HepG2 (cell line): ENCODE measurements around the gene TUFM. TPM values are rescaled to one million over a fixed set of nuclear protein-coding genes. Genes with fewer than 3 reads are reported as not detected.

Source experiments
- ATAC-seq: fragments of 200-7000 bp; cut with Tn5 transposase; 3 replicates; pipeline ENCODE4 v1.9.1; 2020; ENCODE audit warnings: mild to moderate bottlenecking, moderate library complexity
- BruUV-seq: library from RNA; stranded (reverse); fragments of 400-500 nt; replicated peaks from 2 replicates; lab custom pipeline; 2021; lab: Mats Ljungman, UMichigan
- CTCF ChIA-PET: fragments of 300-600 bp; formaldehyde crosslinking; extraction: SDS; loops from one replicate; lab custom pipeline; 2021; ENCODE audit warnings: low total read pairs, inconsistent platforms, low intra/inter-chr PET ratio; lab: Yijun Ruan, JAX
- POLR2A ChIA-PET: fragments of 350-600 bp; sonication (Branson Sonifier 250); formaldehyde crosslinking; loops from one replicate; lab custom pipeline; 2020; ENCODE audit warnings: antibody characterized with exemption, inconsistent platforms; lab: Yijun Ruan, JAX
- DNase-seq: peaks from one replicate; pipeline ENCODE4 v3.0.0-alpha.2; 2015; ENCODE audit warnings: low spot score
- FAIRE-seq: peaks from 3 replicates; lab custom pipeline; 2011; peaks lifted over from hg19 to GRCh38; lab: Jason Lieb, UNC
- H2AFZ ChIP-seq: one replicate; pipeline ENCODE4 v1.6.1; 2011; ENCODE audit warnings: low read length, inconsistent platforms
- H3K27ac ChIP-seq: fragments of 300-600 bp; 3 replicates; pipeline ENCODE4 v1.8.0; 2011; ENCODE audit warnings: mixed run types, mild to moderate bottlenecking, mixed read lengths, low read length, inconsistent platforms; ENCODE audit not compliant: insufficient read depth; ENCODE audit errors: extremely low read length
- H3K27me3 ChIP-seq, 2 experiments: fragments of 200-600 bp in 1 of 2; 2 replicates in 1 of 2; 3 replicates in 1 of 2; pipeline versions ENCODE4 v1.6.0 to v1.8.0; 2011; ENCODE audit warnings: low read length in 2 of 2, mild to moderate bottlenecking in 2 of 2, moderate library complexity in 2 of 2, inconsistent platforms in 1 of 2; ENCODE audit not compliant: insufficient read depth in 2 of 2, control insufficient read depth in 1 of 2
- H3K36me3 ChIP-seq, 2 experiments: fragments of 200-600 bp in 1 of 2; replicated peaks in 1 of 2; 2 replicates in 1 of 2; 3 replicates in 1 of 2; pipeline versions ENCODE4 v1.5.1 to v1.8.0; 2011; ENCODE audit warnings: low read length in 2 of 2, inconsistent platforms in 1 of 2; ENCODE audit not compliant: insufficient read depth in 2 of 2, control insufficient read depth in 1 of 2
- H3K4me1 ChIP-seq: 2 replicates; pipeline ENCODE4 v1.5.1; 2012; ENCODE audit warnings: low read length, inconsistent platforms; ENCODE audit not compliant: insufficient read depth
- H3K4me2 ChIP-seq: 2 replicates; pipeline ENCODE4 v1.6.0; 2011; ENCODE audit warnings: low read depth, low read length, inconsistent platforms
- H3K4me3 ChIP-seq, 3 experiments: fragments of 200-600 bp in 1 of 3; sonication (generic), shearing (Covaris generic) in 1 of 3; replicated peaks in 1 of 3; 2 replicates each; pipeline ENCODE4 v1.5.1; 2011 to 2016; ENCODE audit warnings: low read length in 3 of 3, inconsistent platforms in 2 of 3, low read depth in 2 of 3, mild to moderate bottlenecking in 2 of 3, control low read depth in 1 of 3, mixed read lengths in 1 of 3; ENCODE audit not compliant: insufficient read depth in 1 of 3
- H3K79me2 ChIP-seq: one replicate; pipeline ENCODE4 v1.6.1; 2011; ENCODE audit warnings: low read length, inconsistent platforms; ENCODE audit not compliant: insufficient read depth
- H3K9ac ChIP-seq: 2 replicates; pipeline ENCODE4 v1.6.0; 2011; ENCODE audit warnings: mild to moderate bottlenecking, low read depth, low read length, inconsistent platforms; ENCODE audit not compliant: insufficient read depth
- H3K9me3 ChIP-seq: 2 replicates; pipeline ENCODE4 v1.5.1; 2012; ENCODE audit warnings: mild to moderate bottlenecking, low read length
- H4K20me1 ChIP-seq: 2 replicates; pipeline ENCODE4 v1.6.0; 2011; ENCODE audit warnings: inconsistent platforms, mild to moderate bottlenecking, low read length, moderate library complexity; ENCODE audit not compliant: insufficient read depth
- ATF7-NPFF ChIP-seq: sonication (generic); formaldehyde crosslinking; IDR thresholded peaks from 2 replicates; pipeline ENCODE4 v1.8.1; 2023; ENCODE audit warnings: mild to moderate bottlenecking, low read depth, missing genetic modification reagents, moderate library complexity
- ETS1 ChIP-seq: sonication (generic); formaldehyde crosslinking; IDR thresholded peaks from 2 replicates; pipeline ENCODE4 v1.4.0; 2020; ENCODE audit warnings: missing genetic modification reagents
- FOXC1 ChIP-seq: sonication (generic); formaldehyde crosslinking; IDR thresholded peaks from 2 replicates; pipeline ENCODE4 v1.8.0; 2022; ENCODE audit warnings: mild to moderate bottlenecking, missing genetic modification reagents, borderline replicate concordance
- HMGXB3 ChIP-seq: sonication (generic); formaldehyde crosslinking; IDR thresholded peaks from 2 replicates; pipeline ENCODE4 v1.4.0; 2020; ENCODE audit warnings: missing genetic modification reagents, borderline replicate concordance
- NFATC3 ChIP-seq: sonication (generic); formaldehyde crosslinking; IDR thresholded peaks from 2 replicates; pipeline ENCODE4 v1.5.1; 2020; ENCODE audit warnings: mild to moderate bottlenecking, missing genetic modification reagents
- PCBP2 ChIP-seq: fragments of 200-400 bp; formaldehyde crosslinking; optimal IDR thresholded peaks from 2 replicates; pipeline ENCODE3; 2018; ENCODE audit warnings: low read length, low read depth; ENCODE audit not compliant: poor library complexity, severe bottlenecking
- RBM39 ChIP-seq: fragments of 200-400 bp; formaldehyde crosslinking; IDR thresholded peaks from one replicate; pipeline ENCODE4 v1.6.1; 2018; ENCODE audit warnings: antibody characterized with exemption, mild to moderate bottlenecking, low read depth, low read length; ENCODE audit not compliant: poor library complexity, severe bottlenecking
- SP5 ChIP-seq: IDR thresholded peaks from 2 replicates; pipeline ENCODE4 v1.6.1; 2016; ENCODE audit warnings: low read depth, borderline replicate concordance
- ZNF367 ChIP-seq: sonication (generic); formaldehyde crosslinking; IDR thresholded peaks from 2 replicates; pipeline ENCODE4 v1.4.0; 2020; ENCODE audit warnings: missing genetic modification reagents, borderline replicate concordance
- ZSCAN31 ChIP-seq: sonication (generic); formaldehyde crosslinking; IDR thresholded peaks from 2 replicates; pipeline ENCODE4 v1.5.0; 2020; ENCODE audit warnings: low read depth, mild to moderate bottlenecking, missing genetic modification reagents
- WGBS: methylation state at CpG from one replicate; pipeline ENCODE4 v1.1.6; 2017; ENCODE audit warnings: low lambda C conversion rate; 5-methylcytosine and 5-hydroxymethylcytosine counted together
- in situ Hi-C: cut with HindIII; loops from 2 replicates; pipeline ENCODE4 v1.10.0; 2017; ENCODE audit warnings: low pct_unique_long_range_greater_than_20kb; ENCODE audit not compliant: extremely low pct_ligation_motif_present
- intact Hi-C: fragments of 100-400 bp; cut with micrococcal nuclease; formaldehyde crosslinking; loops from one replicate; pipeline ENCODE4 v1.10.0; 2022; ENCODE audit not compliant: unreplicated experiment
- polyA plus RNA-seq, 8 experiments: library from polyadenylated mRNA; depleted of rRNA in 3 of 8; stranded (reverse) in 7 of 8; unstranded in 1 of 8; fragments of >200 nt; fragmentation: Illumina TruSeq in 4 of 8; extraction: Trizol in 4 of 8; gene quantifications; 2 replicates each; pipeline versions ENCODE4 v1.2.1 to v1.2.3, GENCODE V29; 2011 to 2016; ENCODE audit warnings: low read depth in 4 of 8, missing spikeins in 1 of 8, mixed read lengths in 1 of 8; ENCODE audit not compliant: insufficient read depth in 1 of 8
- total RNA-seq, 5 experiments: library from RNA; depleted of rRNA; stranded (reverse); fragments of >200 nt; fragmentation: Illumina TruSeq; extraction: Trizol; gene quantifications; 2 replicates each; pipeline ENCODE4 v1.2.3, GENCODE V29; 2016; ENCODE audit warnings: low read depth in 1 of 5
- TF ChIP-seq, protein P1 (sequence below): sonication (generic); formaldehyde crosslinking; IDR thresholded peaks from 2 replicates; pipeline ENCODE4 v1.8.1; 2023; ENCODE audit warnings: mild to moderate bottlenecking, inconsistent platforms, moderate library complexity, missing genetic modification reagents, borderline replicate concordance
- TF ChIP-seq, protein P2 (sequence below): sonication (generic); formaldehyde crosslinking; IDR thresholded peaks from 2 replicates; pipeline ENCODE4 v1.5.1; 2020; ENCODE audit warnings: missing genetic modification reagents, mild to moderate bottlenecking, borderline replicate concordance

TUFM gene
- total and polyA plus RNA-seq, 2 of the 13 experiments (the other 11 are each of a cell fraction or from before 2014, with no cell fraction given), result 206 to 298 TPM

DNA sequence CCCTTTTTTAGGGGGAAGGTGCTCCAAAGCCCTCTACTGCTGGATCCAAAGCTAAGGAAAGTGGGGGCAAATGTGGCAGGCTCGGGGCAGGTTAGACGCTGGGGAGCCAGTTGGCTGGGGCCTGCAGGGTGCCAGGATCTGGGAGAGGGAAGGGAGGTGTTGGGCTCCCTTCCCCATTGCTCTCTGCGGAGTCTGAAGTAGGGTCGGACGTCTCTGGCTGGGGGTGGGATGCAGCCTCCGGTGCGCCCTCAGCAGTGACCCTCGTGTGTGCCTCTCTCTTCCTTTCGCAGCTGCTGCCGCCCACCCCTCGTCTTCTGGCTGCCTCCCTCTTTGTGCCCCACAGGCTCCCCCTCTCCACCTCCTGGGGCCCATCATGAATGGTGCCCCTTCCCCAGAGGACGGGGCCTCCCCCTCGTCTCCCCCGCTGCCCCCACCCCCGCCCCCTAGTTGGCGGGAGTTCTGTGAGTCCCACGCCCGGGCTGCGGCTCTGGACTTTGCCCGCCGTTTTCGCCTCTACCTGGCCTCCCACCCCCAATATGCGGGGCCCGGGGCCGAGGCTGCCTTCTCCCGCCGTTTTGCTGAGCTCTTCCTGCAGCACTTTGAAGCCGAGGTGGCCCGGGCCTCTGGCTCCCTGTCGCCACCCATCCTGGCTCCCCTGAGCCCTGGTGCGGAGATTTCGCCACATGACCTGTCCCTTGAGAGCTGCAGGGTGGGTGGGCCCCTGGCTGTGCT lies 19.7 kb upstream of the TUFM start:
- BruUV-seq, result no TSS peak
- H3K27ac ChIP-seq, result peak overlapping the region; percentile 99
- H3K4me3 ChIP-seq, result peak overlapping the region; percentile 85 to 98 (median 95)
- H2AFZ ChIP-seq, result no peak overlapping the region
- WGBS, result 26% methylated on average over 30 of the region's 32 CpGs
- H3K4me1 ChIP-seq, result peaks cover 36% of the 10 kb centered on the region
- H4K20me1 ChIP-seq, result no peaks in the 10 kb centered on the region
- H3K36me3 ChIP-seq, result peaks cover 26 to 35% of the 10 kb centered on the region in 2 experiments
- FAIRE-seq, result no peak
- POLR2A ChIA-PET, result interaction anchor here (0.6 to 6.9 kb wide), 14 partner anchors 8 to 85 kb away, joined by 3 to 104 read pairs (median 14); partner anchors contain the start of genes ATXN2L, NFATC2IP, RABEP2 and TUFM
- in situ Hi-C loops (loop anchor here (5.0 kb wide), 1 partner anchor 71 kb away; no protein-coding TSS in a partner anchor), intact Hi-C loops (no loop called here)
- H3K9me3 ChIP-seq, result no peaks in the 10 kb centered on the region
- peak; percentile 5; the same call in 2 of the 3 replicates for ATAC-seq
- H3K4me2 ChIP-seq, result peak overlapping the region; percentile 96
- CTCF ChIA-PET, result no interaction called here
- H3K9ac ChIP-seq, result peak overlapping the region; percentile 100
- H3K27me3 ChIP-seq, result no peaks in the 10 kb centered on the region; a peak in 1 of 5 replicates
- peaks cover 32% of the 10 kb centered on the region for H3K79me2 ChIP-seq
- peak; percentile 51 for DNase-seq
- TF ChIP-seq, protein P1, sequence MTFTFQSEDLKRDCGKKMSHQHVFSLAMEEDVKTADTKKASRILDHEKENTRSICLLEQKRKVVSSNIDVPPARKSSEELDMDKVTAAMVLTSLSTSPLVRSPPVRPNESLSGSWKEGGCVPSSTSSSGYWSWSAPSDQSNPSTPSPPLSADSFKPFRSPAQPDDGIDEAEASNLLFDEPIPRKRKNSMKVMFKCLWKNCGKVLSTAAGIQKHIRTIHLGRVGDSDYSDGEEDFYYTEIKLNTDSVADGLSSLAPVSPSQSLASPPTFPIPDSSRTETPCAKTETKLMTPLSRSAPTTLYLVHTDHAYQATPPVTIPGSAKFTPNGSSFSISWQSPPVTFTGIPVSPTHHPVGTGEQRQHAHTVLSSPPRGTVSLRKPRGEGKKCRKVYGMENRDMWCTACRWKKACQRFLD (CRISPR knock-in tag), result 0 out of 2 replicates have a peak, but pooled peaks have one; percentile 25
- peak; percentile 41; the same call in 1 of the 2 replicates for TF ChIP-seq HMGXB3
- no peak for TF ChIP-seq ETS1
- peak; percentile 39; the same call in 1 of the 2 replicates for TF ChIP-seq FOXC1 (CRISPR knock-in tag)
- TF ChIP-seq RBM39, result no peak
- no peak for TF ChIP-seq PCBP2
- TF ChIP-seq, protein P2, sequence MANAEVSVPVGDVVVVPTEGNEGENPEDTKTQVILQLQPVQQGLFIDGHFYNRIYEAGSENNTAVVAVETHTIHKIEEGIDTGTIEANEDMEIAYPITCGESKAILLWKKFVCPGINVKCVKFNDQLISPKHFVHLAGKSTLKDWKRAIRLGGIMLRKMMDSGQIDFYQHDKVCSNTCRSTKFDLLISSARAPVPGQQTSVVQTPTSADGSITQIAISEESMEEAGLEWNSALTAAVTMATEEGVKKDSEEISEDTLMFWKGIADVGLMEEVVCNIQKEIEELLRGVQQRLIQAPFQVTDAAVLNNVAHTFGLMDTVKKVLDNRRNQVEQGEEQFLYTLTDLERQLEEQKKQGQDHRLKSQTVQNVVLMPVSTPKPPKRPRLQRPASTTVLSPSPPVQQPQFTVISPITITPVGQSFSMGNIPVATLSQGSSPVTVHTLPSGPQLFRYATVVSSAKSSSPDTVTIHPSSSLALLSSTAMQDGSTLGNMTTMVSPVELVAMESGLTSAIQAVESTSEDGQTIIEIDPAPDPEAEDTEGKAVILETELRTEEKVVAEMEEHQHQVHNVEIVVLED (CRISPR knock-in tag), result 0 out of 2 replicates have a peak, but pooled peaks have one; percentile 35
- TF ChIP-seq NFATC3 (CRISPR knock-in tag), result no peak
- TF ChIP-seq SP5 (CRISPR knock-in tag), result 0 out of 2 replicates have a peak, but pooled peaks have one; percentile 19
- peak; percentile 30; the same call in 1 of the 2 replicates for TF ChIP-seq ZSCAN31 (CRISPR knock-in tag)
- TF ChIP-seq ATF7-NPFF (CRISPR knock-in tag), result peak; percentile 62; the same call in 1 of the 2 replicates
- TF ChIP-seq ZNF367 (CRISPR knock-in tag), result no peak
